SK-N-SH (cell line): ENCODE measurements around the gene MATR3. TPM values are rescaled to one million over a fixed set of nuclear protein-coding genes. Genes with fewer than 3 reads are reported as not detected.

Experiments used
- CTCF ChIA-PET: fragments of 300-600, 350-600 bp; formaldehyde crosslinking; extraction: SDS; loops from one replicate; lab custom pipeline; 2021; lab: Yijun Ruan, JAX
- POLR2A ChIA-PET: fragments of 350-600 bp; sonication (Branson Sonifier 250); formaldehyde crosslinking; extraction: SDS; loops from one replicate; lab custom pipeline; 2020; ENCODE audit warnings: antibody characterized with exemption, inconsistent platforms; lab: Yijun Ruan, JAX
- DNase-seq: peaks from one replicate; pipeline ENCODE4 v3.0.0; 2012
- H2AFZ ChIP-seq: fragments of 200-600 bp; sonication (generic); 2 replicates; pipeline ENCODE4 v1.8.1; 2016; ENCODE audit warnings: antibody characterized with exemption, mild to moderate bottlenecking, low read depth
- H3F3A ChIP-seq: fragments of 200-600 bp; sonication (generic); replicated peaks from 2 replicates; pipeline ENCODE3; 2016; ENCODE audit warnings: antibody characterized with exemption, mild to moderate bottlenecking; ENCODE audit not compliant: insufficient read depth
- H3K27ac ChIP-seq, 2 experiments: fragments of 200-500 bp in 1 of 2; fragments of 200-600 bp in 1 of 2; sonication (Bioruptor generic) in 1 of 2; sonication (generic), shearing (Covaris generic) in 1 of 2; 2 replicates each; pipeline versions ENCODE4 v1.5.1 to v1.6.1; 2014 to 2016; ENCODE audit warnings: low read depth in 2 of 2, inconsistent platforms in 1 of 2, low read length in 1 of 2, mild to moderate bottlenecking in 1 of 2, mixed read lengths in 1 of 2
- H3K27me3 ChIP-seq: fragments of 200-600 bp; sonication (generic), shearing (Covaris generic); 2 replicates; pipeline ENCODE4 v1.6.1; 2016; ENCODE audit warnings: mixed run types; ENCODE audit not compliant: insufficient read depth
- H3K36me3 ChIP-seq, 2 experiments: fragments of 200-500 bp in 1 of 2; fragments of 200-600 bp in 1 of 2; sonication (Bioruptor generic) in 1 of 2; sonication (generic) in 1 of 2; replicated peaks in 1 of 2; 2 replicates each; pipeline versions ENCODE3 to v1.5.1; 2014 to 2016; ENCODE audit warnings: low read length in 1 of 2, mild to moderate bottlenecking in 1 of 2; ENCODE audit not compliant: insufficient read depth in 2 of 2, control insufficient read depth in 1 of 2
- H3K4me1 ChIP-seq, 2 experiments: fragments of 200-500 bp in 1 of 2; fragments of 200-600 bp in 1 of 2; sonication (Bioruptor generic) in 1 of 2; sonication (generic), shearing (Covaris generic) in 1 of 2; 2 replicates each; pipeline versions ENCODE4 v1.5.1 to v1.6.1; 2014 to 2016; ENCODE audit warnings: low read depth in 1 of 2, low read length in 1 of 2, mixed run types in 1 of 2; ENCODE audit not compliant: insufficient read depth in 2 of 2, control insufficient read depth in 1 of 2
- H3K4me2 ChIP-seq: fragments of 200-600 bp; sonication (generic), shearing (Covaris generic); 2 replicates; pipeline ENCODE4 v1.6.1; 2017; ENCODE audit warnings: mixed run types
- H3K4me3 ChIP-seq, 2 experiments: fragments of 200-500 bp in 1 of 2; fragments of 200-600 bp in 1 of 2; sonication (Bioruptor generic) in 1 of 2; sonication (generic), shearing (Covaris generic) in 1 of 2; 2 replicates each; pipeline versions ENCODE4 v1.5.1 to v1.8.1; 2014 to 2016; ENCODE audit warnings: low read depth in 2 of 2, inconsistent platforms in 1 of 2, low read length in 1 of 2, mild to moderate bottlenecking in 1 of 2, mixed read lengths in 1 of 2, moderate library complexity in 1 of 2
- H3K79me2 ChIP-seq: fragments of 200-600 bp; sonication (generic); 2 replicates; pipeline ENCODE4 v1.8.1; 2017; ENCODE audit warnings: mild to moderate bottlenecking; ENCODE audit not compliant: insufficient read depth
- H3K9ac ChIP-seq: fragments of 200-600 bp; sonication (generic); 2 replicates; pipeline ENCODE4 v1.6.1; 2017; ENCODE audit warnings: mixed run types
- H3K9me2 ChIP-seq: fragments of 200-600 bp; sonication (generic); 2 replicates; pipeline ENCODE4 v1.6.1; 2017; ENCODE audit warnings: mixed run types
- H3K9me3 ChIP-seq: fragments of 200-600 bp; sonication (generic); 2 replicates; pipeline ENCODE4 v1.6.1; 2017; ENCODE audit warnings: mixed run types, mild to moderate bottlenecking, moderate library complexity
- H4K20me1 ChIP-seq: fragments of 200-600 bp; sonication (generic); 2 replicates; pipeline ENCODE4 v1.6.1; 2017; ENCODE audit warnings: mild to moderate bottlenecking, mixed run types; ENCODE audit not compliant: insufficient read depth
- FOSL2 ChIP-seq: IDR thresholded peaks from 2 replicates; pipeline ENCODE4 v1.4.0; 2012; ENCODE audit warnings: low read depth, mild to moderate bottlenecking, moderate library complexity, borderline replicate concordance
- FOXJ3 ChIP-seq: sonication (generic); formaldehyde crosslinking; IDR thresholded peaks from 2 replicates; pipeline ENCODE4 v1.5.1; 2020; ENCODE audit warnings: mild to moderate bottlenecking, missing genetic modification reagents
- IRF3 ChIP-seq: fragments of 150-350 bp; IDR thresholded peaks from 2 replicates; pipeline ENCODE4 v1.6.1; 2016; ENCODE audit warnings: mild to moderate bottlenecking, low read depth, low read length
- MXI1 ChIP-seq: IDR thresholded peaks from 2 replicates; pipeline ENCODE4 v1.6.1; 2012; ENCODE audit warnings: mild to moderate bottlenecking, low read depth, low read length, improper control_type of control experiment
- NRF1 ChIP-seq: IDR thresholded peaks from 2 replicates; pipeline ENCODE4 v1.6.1; 2012; ENCODE audit warnings: low read depth, mild to moderate bottlenecking, low read length
- PBX3 ChIP-seq: IDR thresholded peaks from 2 replicates; pipeline ENCODE4; 2012
- REST ChIP-seq: IDR thresholded peaks from 2 replicates; pipeline ENCODE4 v1.6.1; 2012; ENCODE audit warnings: mild to moderate bottlenecking, low read depth, low read length, moderate library complexity
- RFX5 ChIP-seq: IDR thresholded peaks from 2 replicates; pipeline ENCODE4 v1.6.1; 2012; ENCODE audit warnings: mild to moderate bottlenecking, improper control_type of control experiment, low read length
- USF1 ChIP-seq: IDR thresholded peaks from 2 replicates; pipeline ENCODE4 v1.4.0; 2012; ENCODE audit warnings: low read depth, borderline replicate concordance
- USF2 ChIP-seq: fragments of 150-350 bp; IDR thresholded peaks from 2 replicates; pipeline ENCODE4 v1.6.1; 2017; ENCODE audit warnings: antibody characterized with exemption, low read length, low read depth, borderline replicate concordance
- ZBTB33 ChIP-seq: IDR thresholded peaks from 2 replicates; pipeline ENCODE4 v1.4.0; 2012; ENCODE audit warnings: low read depth, borderline replicate concordance
- WGBS: methylation state at CpG from one replicate; pipeline ENCODE4 v1.1.6; 2017; ENCODE audit warnings: low lambda C conversion rate; 5-methylcytosine and 5-hydroxymethylcytosine counted together
- polyA plus RNA-seq, 3 experiments: library from polyadenylated mRNA; depleted of rRNA; stranded (reverse); fragments of >200 nt; gene quantifications; 2 replicates each; pipeline ENCODE4 v1.2.3, GENCODE V29; 2012

Gene MATR3
- polyA plus RNA-seq, 1 of the 3 experiments (the other 2 are of a cell fraction) = 40.4 TPM

GRCh38 chr5:139312075-139312474 lies 18.5 kb downstream of the MATR3 start:
- Histone ChIP-seq H3K4me3 (no peak overlapping the region), H3K36me3 (peaks cover 38 to 65% of the 10 kb centered on the region in 2 experiments), H3K9ac (no peak overlapping the region), H3K27ac (no peak overlapping the region), H3K4me1 (peaks cover 6 to 16% of the 10 kb centered on the region in 2 experiments; a peak in 3 of 4 replicates), H2AFZ (no peak overlapping the region), H3K79me2 (peaks cover 100% of the 10 kb centered on the region), H3K4me2 (no peak overlapping the region), H3K9me3 (no peaks in the 10 kb centered on the region), H3F3A (peaks cover 27% of the 10 kb centered on the region), H3K27me3 (no peaks in the 10 kb centered on the region), H3K9me2 (no peaks in the 10 kb centered on the region), H4K20me1 (peaks cover 100% of the 10 kb centered on the region)
- TF ChIP-seq FOSL2 (no peak), PBX3 (no peak), USF2 (no peak), FOXJ3 (CRISPR knock-in tag) (no peak), ZBTB33 (no peak), IRF3 (no peak), NRF1 (no peak), RFX5 (no peak), REST (no peak), MXI1 (no peak), USF1 (no peak)
- WGBS = 95% methylated on average over 9 of the region's 9 CpGs
- no peak for DNase-seq
- CTCF ChIA-PET = interaction anchor here (0.5 to 1.4 kb wide), 2 partner anchors 10 to 1028 kb away, joined by 3 to 8 read pairs; no protein-coding TSS in a partner anchor
- POLR2A ChIA-PET = no interaction called here
